ENCODE data around the gene JAG1. TPM values are rescaled to one million over a fixed set of nuclear protein-coding genes. Genes with fewer than 3 reads are reported as not detected.
"Not testable (repeated sequence)": the region's sequence is repeated elsewhere in the genome, so short reads cannot be mapped to it uniquely, and the experiment has no call there.

JAG1 gene
- total and polyA plus RNA-seq, 12 donors, result 6.8 to 22.0 (median 13.3) TPM

- H3K4me1 ChIP-seq (replicated peaks in 1 of 2), result no peaks in the 10 kb centered on the region
- peak overlapping the region in 2 of 5 donors; percentile 57 to 67 for H3K27ac ChIP-seq
- 65 to 78% (median 68%) methylated on average over 16 of the region's 16 CpGs for WGBS, 4 donors
- intact Hi-C loops (cut with DNase I), result no loop called here
- DNase-seq, result peak in 1 of 7 donors; percentile 21
- H3K4me3 ChIP-seq, result no peak overlapping the region
- H3K27me3 ChIP-seq, result no peaks in the 10 kb centered on the region
- H3K9me3 ChIP-seq (replicated peaks in 1 of 3), result no peaks in the 10 kb centered on the region
- TF ChIP-seq CTCF (IDR thresholded peaks at IDR 0.05), result no peak
- no peak for TF ChIP-seq POLR2A (IDR thresholded peaks at IDR 0.05)
- H3K36me3 ChIP-seq (replicated peaks in 1 of 2), result no peaks in the 10 kb centered on the region
Measured at GRCh38 chr20:10622657-10623418, 51.0 kb downstream of the JAG1 start.

- WGBS, 4 donors, result 82 to 91% (median 89%) methylated on average over 3 of the region's 3 CpGs
- DNase-seq, result no peak
- Histone ChIP-seq H3K4me3 (no peak overlapping the region), H3K4me1 (replicated peaks in 1 of 2) (no peaks in the 10 kb centered on the region), H3K27me3 (no peaks in the 10 kb centered on the region), H3K9me3 (replicated peaks in 1 of 3) (no peaks in the 10 kb centered on the region), H3K36me3 (replicated peaks in 1 of 2) (no peaks in the 10 kb centered on the region), H3K27ac (no peak overlapping the region)
- TF ChIP-seq POLR2A (IDR thresholded peaks at IDR 0.05), result no peak
- TF ChIP-seq CTCF (IDR thresholded peaks at IDR 0.05), result no peak
- intact Hi-C loops (cut with DNase I), result no loop called here
Measured at GRCh38 chr20:10621149-10621548, 52.6 kb downstream of the JAG1 start.

- TF ChIP-seq POLR2A (IDR thresholded peaks at IDR 0.05), result no peak
- no peak for TF ChIP-seq CTCF (IDR thresholded peaks at IDR 0.05)
- no peak for DNase-seq
- Histone ChIP-seq H3K27ac (no peak overlapping the region), H3K36me3 (replicated peaks in 1 of 2) (no peaks in the 10 kb centered on the region), H3K4me3 (no peak overlapping the region), H3K27me3 (no peaks in the 10 kb centered on the region), H3K9me3 (replicated peaks in 1 of 3) (no peaks in the 10 kb centered on the region), H3K4me1 (replicated peaks in 1 of 2) (no peaks in the 10 kb centered on the region)
- intact Hi-C loops (cut with DNase I), result no loop called here
- WGBS, 4 donors, result 79 to 91% (median 86%) methylated on average over 3 of the region's 3 CpGs
Measured at GRCh38 chr20:10619427-10619826, 54.4 kb downstream of the JAG1 start.

GRCh38 chr20:10618611-10619245 lies 55.1 kb downstream of the JAG1 start:
- intact Hi-C loops (cut with DNase I), result no loop called here
- Histone ChIP-seq H3K4me3 (no peak overlapping the region), H3K36me3 (replicated peaks in 1 of 2) (no peaks in the 10 kb centered on the region), H3K27me3 (no peaks in the 10 kb centered on the region), H3K4me1 (replicated peaks in 1 of 2) (no peaks in the 10 kb centered on the region), H3K27ac (no peak overlapping the region), H3K9me3 (replicated peaks in 1 of 3) (no peaks in the 10 kb centered on the region)
- no peak for TF ChIP-seq CTCF (IDR thresholded peaks at IDR 0.05)
- TF ChIP-seq POLR2A (IDR thresholded peaks at IDR 0.05), result no peak
- DNase-seq, result no peak
- WGBS, 4 donors, result 88 to 94% (median 92%) methylated on average over 6 of the region's 6 CpGs

GRCh38 chr20:10617549-10618133 lies 56.2 kb downstream of the JAG1 start:
- H3K27me3 ChIP-seq; H3K4me1 ChIP-seq (replicated peaks in 1 of 2); H3K9me3 ChIP-seq (replicated peaks in 1 of 3); H3K4me3 ChIP-seq; intact Hi-C loops (cut with DNase I); H3K36me3 ChIP-seq (replicated peaks in 1 of 2); DNase-seq; H3K27ac ChIP-seq: not testable (repeated sequence)
- 93 to 97% (median 95%) methylated on average over 4 of the region's 4 CpGs for WGBS, 4 donors
